AG10803 (cell line): ENCODE measurements around the gene TJP3.

Experiments
- DNase-seq: peaks from one replicate; pipeline ENCODE4 v3.0.0; 2010; ENCODE audit warnings: low read depth
- H3K4me3 ChIP-seq: 2 replicates; pipeline ENCODE4 v1.5.1; 2011; ENCODE audit warnings: mild to moderate bottlenecking, low read length, control low read depth
- CTCF ChIP-seq: conservative IDR thresholded peaks from 2 replicates; pipeline ENCODE4 v1.5.1; 2011; ENCODE audit warnings: mild to moderate bottlenecking, low read length, control low read depth, inconsistent platforms

The TJP3 gene

DNA sequence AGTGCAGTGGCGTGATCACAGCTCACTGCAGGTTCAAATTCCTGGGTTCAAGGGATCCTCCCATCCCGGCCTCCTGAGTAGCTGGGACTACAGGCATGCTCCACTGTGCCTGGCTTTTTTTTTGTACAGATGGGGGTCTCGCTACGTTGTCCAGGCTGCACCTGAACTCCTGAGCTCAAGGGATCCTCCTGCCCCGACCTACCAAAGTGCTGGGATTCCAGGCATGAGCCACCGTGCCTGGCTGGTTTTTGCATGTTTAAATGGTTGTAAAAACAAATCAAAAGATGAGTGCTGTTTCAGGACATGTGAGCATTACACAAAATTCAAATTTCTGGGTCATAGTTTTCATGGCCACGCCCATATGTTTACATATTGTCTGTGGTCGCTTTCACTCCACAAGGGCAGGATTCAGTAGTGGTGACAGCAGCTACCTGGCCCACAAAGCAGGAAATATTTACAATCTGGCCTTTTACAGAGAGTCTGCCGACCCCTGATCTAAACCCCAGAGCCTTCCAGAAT lies 72.7 kb downstream of the TJP3 start:
- no peak for DNase-seq
- H3K4me3 ChIP-seq, result no peak overlapping the region
- no peak for TF ChIP-seq CTCF

DNA sequence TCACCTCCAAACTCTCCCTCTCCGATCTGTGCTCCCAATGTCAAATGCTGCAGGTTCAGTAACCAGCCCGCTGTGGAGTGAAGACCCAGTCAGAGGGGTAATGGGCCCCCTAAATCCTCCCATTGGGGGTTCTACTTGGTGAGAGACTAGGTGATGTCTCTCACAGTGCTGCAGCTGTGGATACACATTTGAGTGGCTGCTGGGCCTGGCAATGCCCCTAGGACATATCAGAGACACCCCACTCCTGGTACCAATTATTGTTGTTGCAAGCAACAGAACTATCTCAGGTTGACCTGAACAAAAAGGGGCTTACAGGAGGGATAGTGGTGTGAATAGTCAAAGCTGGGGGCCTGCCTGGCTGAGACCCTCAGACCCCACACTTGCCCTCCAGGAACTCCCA lies 73.4 kb downstream of the TJP3 start:
- TF ChIP-seq CTCF, result no peak
- H3K4me3 ChIP-seq, result no peak overlapping the region
- DNase-seq, result no peak

- TF ChIP-seq CTCF, result no peak
- no peak for DNase-seq
- no peak overlapping the region for H3K4me3 ChIP-seq
Measured at GRCh38 chr19:3782330-3782729, 74.1 kb downstream of the TJP3 start.

DNA sequence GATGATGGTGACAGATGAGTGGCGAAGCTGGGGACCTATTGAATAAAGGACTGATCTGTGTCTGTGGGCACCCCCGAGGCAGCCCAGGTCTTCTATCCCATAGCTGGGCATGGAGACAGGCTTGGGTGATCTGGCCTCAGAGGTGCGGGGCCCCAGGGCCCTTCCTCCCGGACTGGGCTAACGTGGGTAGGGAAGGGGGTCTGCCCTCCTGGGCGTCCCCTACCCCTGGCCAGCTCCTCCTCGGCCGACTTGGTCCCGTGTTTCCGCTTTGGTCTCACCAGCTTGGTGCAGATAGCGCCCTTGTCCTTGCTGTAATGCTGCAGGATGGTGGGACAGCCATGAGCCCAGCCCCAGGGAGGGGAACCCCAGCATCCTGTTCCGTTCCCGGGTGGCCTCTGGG lies 74.7 kb downstream of the TJP3 start:
- TF ChIP-seq CTCF, result no peak
- no peak overlapping the region for H3K4me3 ChIP-seq

DNA sequence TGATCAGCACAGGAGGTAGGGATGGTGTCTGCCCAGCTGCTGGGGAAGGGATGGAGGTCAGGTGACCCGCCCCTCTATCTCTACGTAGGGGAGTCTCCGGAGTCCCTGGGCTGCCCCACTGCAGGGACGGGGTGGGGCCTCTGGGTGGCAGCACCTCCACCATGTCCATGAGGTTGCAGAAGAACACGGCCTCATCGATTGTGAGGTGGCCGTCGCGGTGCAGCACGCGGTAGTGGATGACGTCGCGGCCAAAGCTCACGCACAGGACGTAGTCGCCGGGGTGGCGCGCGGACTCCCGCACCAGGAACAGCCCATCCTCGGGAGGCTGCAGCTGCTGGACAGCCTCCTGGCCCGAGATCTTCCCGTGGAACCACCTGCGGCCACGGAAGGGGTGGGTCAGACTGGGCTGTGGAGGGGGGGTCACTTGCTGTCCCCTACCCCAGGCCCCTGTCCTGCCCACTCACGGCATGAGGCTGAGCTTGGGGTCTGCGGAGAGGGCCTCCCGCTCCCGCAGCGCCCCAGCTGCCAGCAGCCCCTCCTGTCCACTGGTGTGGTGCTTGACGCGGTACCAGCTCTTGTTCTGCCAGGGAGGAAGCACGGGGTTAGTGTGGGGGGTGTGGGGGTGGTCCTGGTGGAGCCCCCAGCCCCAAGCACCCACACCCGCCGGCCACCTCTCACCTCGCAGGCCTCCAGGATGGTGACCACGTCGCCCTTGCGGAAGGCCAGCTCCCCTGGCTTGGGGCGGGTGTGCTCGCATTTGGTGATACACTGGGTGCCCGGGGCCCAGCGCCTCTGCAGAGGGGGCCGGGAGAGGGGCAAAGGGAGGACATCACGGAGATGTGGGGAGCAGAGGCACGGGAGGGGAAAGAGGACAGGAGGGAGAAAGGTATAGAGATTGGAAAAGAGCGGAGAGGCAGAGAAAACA lies 75.7 kb downstream of the TJP3 start:
- no peak for DNase-seq
- H3K4me3 ChIP-seq, result no peak overlapping the region
- TF ChIP-seq CTCF, result no peak; the same call in 1 of the 2 replicates

More for the DNA sequence above, 74.7 kb downstream of the TJP3 start:
- DNase-seq, result no peak

DNA sequence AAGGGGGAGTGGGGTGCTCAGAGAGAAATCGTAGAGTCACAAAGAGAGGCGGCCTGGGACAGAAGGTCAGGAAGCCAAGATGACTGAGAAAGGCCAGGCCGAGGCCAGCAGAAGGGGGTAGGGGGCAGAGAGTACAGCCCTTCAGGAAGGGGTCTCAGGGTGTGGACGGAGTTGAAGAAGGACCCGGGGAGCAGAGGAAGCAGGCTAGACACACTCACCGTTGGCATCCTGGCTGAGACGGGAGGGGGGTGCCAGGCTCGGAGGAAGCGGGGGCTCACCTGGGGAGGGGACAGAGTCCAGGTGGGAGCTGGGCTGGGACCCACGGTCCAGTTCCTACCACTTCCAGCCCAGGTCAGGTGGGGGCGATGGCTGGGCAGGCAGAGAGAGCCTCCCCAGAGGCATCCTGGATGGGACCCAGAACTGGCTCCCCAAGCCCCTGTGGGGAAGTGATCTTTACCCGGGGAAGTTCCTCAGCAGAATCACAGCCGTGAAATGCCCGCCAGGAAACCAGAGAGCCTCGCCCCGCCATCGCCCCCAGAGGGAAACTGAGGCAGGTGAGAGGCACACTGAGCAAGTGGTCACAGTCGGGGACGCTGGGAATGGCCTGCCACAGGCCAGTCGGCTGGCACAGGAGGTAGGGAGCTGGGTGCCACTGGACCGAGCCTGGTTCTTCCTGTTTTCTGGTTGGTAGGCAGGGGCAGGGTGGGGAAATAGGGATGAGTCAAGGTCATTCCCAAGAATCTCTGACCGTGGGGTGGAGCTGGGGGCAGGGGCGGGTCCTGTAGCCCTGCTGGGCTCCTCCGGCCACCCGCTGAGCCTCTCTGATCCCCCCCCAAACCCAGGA lies 76.6 kb downstream of the TJP3 start:
- DNase-seq, result no peak
- no peak for TF ChIP-seq CTCF
- no peak overlapping the region for H3K4me3 ChIP-seq
